ENCODE results near the gene SELENOI. TPM values are rescaled to one million over a fixed set of nuclear protein-coding genes. Genes with fewer than 3 reads are reported as not detected.
A peak's percentile ranks its signal among the peaks of the same experiment; 100 is the strongest.

SELENOI gene
- total and polyA plus RNA-seq, 8 donors, result 15.9 to 34.4 (median 17.9) TPM

DNA sequence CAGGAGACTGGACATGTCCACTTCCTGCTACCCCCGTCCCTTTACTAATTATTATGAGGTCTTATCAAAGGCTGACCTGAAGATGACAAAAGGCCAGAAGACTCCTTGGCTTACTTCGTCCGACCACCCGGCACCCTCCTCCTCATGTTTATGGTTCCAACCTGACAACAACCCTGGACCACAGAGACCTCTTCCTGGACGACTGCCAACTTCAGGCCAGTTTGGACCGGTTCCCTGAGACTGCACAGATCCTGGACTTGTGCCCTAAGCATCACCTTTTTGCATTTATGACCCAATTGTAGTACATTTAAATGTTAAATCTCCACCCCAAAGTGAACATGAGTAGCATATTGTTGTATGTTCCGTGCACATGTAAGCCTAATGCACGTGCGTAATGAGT, 61.6 kb downstream of the SELENOI start:
- intact Hi-C loops (cut with DNase I), result no loop called here
- no peaks in the 10 kb centered on the region for H3K36me3 ChIP-seq
- H3K4me1 ChIP-seq, result no peaks in the 10 kb centered on the region
- H3K9me3 ChIP-seq, result no peaks in the 10 kb centered on the region
- H3K27me3 ChIP-seq, result peaks cover 0 to 25% of the 10 kb centered on the region in 2 donors
- H3K4me3 ChIP-seq, result no peak overlapping the region
- TF ChIP-seq, protein P1, sequence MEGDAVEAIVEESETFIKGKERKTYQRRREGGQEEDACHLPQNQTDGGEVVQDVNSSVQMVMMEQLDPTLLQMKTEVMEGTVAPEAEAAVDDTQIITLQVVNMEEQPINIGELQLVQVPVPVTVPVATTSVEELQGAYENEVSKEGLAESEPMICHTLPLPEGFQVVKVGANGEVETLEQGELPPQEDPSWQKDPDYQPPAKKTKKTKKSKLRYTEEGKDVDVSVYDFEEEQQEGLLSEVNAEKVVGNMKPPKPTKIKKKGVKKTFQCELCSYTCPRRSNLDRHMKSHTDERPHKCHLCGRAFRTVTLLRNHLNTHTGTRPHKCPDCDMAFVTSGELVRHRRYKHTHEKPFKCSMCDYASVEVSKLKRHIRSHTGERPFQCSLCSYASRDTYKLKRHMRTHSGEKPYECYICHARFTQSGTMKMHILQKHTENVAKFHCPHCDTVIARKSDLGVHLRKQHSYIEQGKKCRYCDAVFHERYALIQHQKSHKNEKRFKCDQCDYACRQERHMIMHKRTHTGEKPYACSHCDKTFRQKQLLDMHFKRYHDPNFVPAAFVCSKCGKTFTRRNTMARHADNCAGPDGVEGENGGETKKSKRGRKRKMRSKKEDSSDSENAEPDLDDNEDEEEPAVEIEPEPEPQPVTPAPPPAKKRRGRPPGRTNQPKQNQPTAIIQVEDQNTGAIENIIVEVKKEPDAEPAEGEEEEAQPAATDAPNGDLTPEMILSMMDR (IDR thresholded peaks at IDR 0.05), result no peak
- no peak for DNase-seq
- no peak overlapping the region for H3K27ac ChIP-seq
- ATAC-seq, result no peak

DNA sequence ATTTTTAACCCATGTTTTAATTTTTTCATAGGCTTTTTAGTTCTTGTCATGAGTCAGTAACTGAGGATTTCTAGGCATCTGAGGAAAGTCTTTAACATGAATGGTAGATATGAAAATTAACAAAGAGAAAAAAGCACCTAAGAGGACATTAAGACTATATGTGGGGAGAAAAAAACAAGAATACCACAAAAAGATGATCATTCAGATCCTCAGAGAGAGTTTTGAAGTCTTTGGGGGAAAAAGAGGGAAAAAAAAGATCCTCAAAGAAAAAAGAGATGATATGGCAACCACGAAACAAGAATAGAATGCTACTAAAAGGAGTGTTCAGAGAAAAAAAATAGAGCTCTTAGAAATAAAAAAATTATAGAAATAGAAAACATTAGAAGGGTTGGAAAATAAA, 63.8 kb downstream of the SELENOI start:
- intact Hi-C loops (cut with DNase I), result no loop called here
- Histone ChIP-seq H3K9me3 (no peaks in the 10 kb centered on the region), H3K27me3 (peaks cover 0 to 21% of the 10 kb centered on the region in 2 donors), H3K4me1 (no peaks in the 10 kb centered on the region), H3K36me3 (no peaks in the 10 kb centered on the region), H3K4me3 (no peak overlapping the region), H3K27ac (no peak overlapping the region)
- DNase-seq (no peak), ATAC-seq (no peak)
- TF ChIP-seq, protein P1 (IDR thresholded peaks at IDR 0.05), result no peak

DNA sequence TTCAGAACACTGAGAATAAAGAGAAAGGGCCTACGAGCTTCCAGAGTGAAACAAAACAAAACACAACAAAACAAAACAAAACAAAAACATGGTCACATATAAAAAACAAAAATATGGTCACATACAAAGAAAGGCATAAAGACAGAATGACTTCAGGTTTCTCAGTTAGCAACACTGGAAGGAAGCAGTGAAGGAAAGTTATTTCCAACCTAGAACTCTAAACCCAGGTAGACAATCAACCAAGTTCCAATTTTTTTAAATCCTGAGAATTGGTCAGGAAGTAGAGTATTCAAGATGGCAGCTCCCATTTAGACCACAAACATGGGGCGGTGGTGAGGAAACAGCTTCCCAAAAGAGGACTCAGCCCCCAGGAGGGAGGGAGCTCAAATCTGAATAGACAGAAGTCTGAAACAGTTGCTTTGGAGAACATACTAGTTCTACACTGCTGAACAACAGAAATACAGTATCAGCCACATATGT, 64.9 kb downstream of the SELENOI start:
- no peak overlapping the region for H3K27ac ChIP-seq
- TF ChIP-seq, protein P1 (IDR thresholded peaks at IDR 0.05), result no peak
- no peak overlapping the region for H3K4me3 ChIP-seq
- intact Hi-C loops (cut with DNase I), result no loop called here
- H3K9me3 ChIP-seq, result no peaks in the 10 kb centered on the region
- no peaks in the 10 kb centered on the region for H3K4me1 ChIP-seq
- peaks cover 0 to 21% of the 10 kb centered on the region in 2 donors for H3K27me3 ChIP-seq
- no peak for ATAC-seq
- no peaks in the 10 kb centered on the region for H3K36me3 ChIP-seq
- no peak for DNase-seq

DNA sequence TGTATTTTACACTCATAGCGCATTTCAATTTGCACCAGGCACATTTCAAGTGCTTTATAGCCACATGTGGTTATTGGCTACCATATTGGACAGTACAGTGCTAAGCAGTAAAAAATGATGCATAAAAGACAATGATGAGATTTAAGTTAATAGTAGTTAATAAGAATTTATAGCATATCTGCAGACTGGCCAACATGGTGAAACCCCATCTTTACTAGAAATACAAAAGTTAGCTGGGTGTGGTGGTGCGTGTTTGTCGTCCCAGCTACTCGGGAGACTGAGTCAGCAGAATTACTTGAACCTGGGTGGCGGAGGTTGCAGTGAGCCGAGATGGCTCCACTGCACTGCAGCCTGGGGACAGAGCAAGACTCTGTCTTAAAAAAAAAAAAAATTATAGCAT, 65.5 kb downstream of the SELENOI start:
- ATAC-seq (no peak), DNase-seq (no peak)
- Histone ChIP-seq H3K4me3 (no peak overlapping the region), H3K27me3 (peaks cover 0 to 21% of the 10 kb centered on the region in 2 donors), H3K9me3 (no peaks in the 10 kb centered on the region), H3K36me3 (no peaks in the 10 kb centered on the region), H3K4me1 (no peaks in the 10 kb centered on the region), H3K27ac (no peak overlapping the region)
- intact Hi-C loops (cut with DNase I), result no loop called here
- TF ChIP-seq, protein P1 (IDR thresholded peaks at IDR 0.05), result no peak

DNA sequence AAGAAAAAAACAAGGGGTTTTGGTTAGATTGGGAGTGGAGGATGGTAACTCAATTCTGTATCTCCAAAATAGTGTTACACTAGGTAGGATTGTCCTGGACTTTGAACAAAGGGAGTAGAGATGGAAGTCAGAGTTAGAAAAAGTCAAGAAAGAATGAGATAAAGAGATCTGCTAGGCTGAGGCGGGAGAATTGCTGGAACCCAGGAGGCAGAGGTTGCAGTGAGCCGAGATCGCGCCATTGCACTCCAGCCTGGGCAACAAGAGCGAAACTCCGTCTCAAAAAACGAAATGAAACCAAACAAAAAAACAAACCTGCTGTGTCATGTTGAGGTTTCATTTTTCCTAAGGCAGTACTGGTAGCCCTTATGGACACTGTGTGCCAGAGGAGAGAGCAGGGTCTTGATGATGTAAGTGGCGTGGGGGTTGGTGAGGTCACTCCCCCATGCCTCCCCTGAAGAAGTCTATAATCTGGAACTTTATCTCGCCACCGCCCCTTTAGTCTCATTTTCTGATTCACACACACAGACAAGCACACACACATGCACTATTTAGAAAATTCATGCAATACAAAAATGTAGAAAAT, 66.2 kb downstream of the SELENOI start:
- TF ChIP-seq, protein P1 (IDR thresholded peaks at IDR 0.05), result no peak
- Histone ChIP-seq H3K36me3 (no peaks in the 10 kb centered on the region), H3K27me3 (peaks cover 0 to 19% of the 10 kb centered on the region in 2 donors), H3K4me3 (peak overlapping the region in 1 of 2 donors; percentile 21), H3K4me1 (no peaks in the 10 kb centered on the region), H3K9me3 (no peaks in the 10 kb centered on the region), H3K27ac (peak overlapping the region in 1 of 2 donors; percentile 51)
- DNase-seq (no peak), ATAC-seq (peak; percentile 37)
- intact Hi-C loops (cut with DNase I), result no loop called here

All from left lung (tissue), 10 donors.